HepG2 (cell line): ENCODE results near the gene CNNM1. TPM values are rescaled to one million over a fixed set of nuclear protein-coding genes. Genes with fewer than 3 reads are reported as not detected.

Source experiments
- BATF2 ChIP-seq: sonication (generic); formaldehyde crosslinking; IDR thresholded peaks from 2 replicates; pipeline ENCODE4 v1.8.0; 2022; ENCODE audit warnings: mild to moderate bottlenecking, missing genetic modification reagents, moderate library complexity
- CREB1 ChIP-seq, 2 experiments: fragments of 450-650 bp in 1 of 2; IDR thresholded peaks; 2 replicates each; pipeline ENCODE4 v1.6.1; 2016 to 2017; ENCODE audit warnings: control low read depth in 1 of 2, mild to moderate bottlenecking in 1 of 2, missing compliant biosample characterization in 1 of 2, missing genetic modification characterization in 1 of 2
- GPN1 ChIP-seq: sonication (generic); formaldehyde crosslinking; IDR thresholded peaks from 2 replicates; pipeline ENCODE4 v1.5.1; 2020; ENCODE audit warnings: missing genetic modification reagents, borderline replicate concordance
- KDM3A ChIP-seq: IDR thresholded peaks from 2 replicates; pipeline ENCODE4 v1.6.1; 2018; ENCODE audit warnings: low read depth, missing compliant biosample characterization
- KLF11 ChIP-seq: IDR thresholded peaks from 2 replicates; pipeline ENCODE4 v1.6.1; 2016; ENCODE audit warnings: missing compliant biosample characterization
- PCBP2 ChIP-seq: fragments of 200-400 bp; formaldehyde crosslinking; optimal IDR thresholded peaks from 2 replicates; pipeline ENCODE3; 2018; ENCODE audit warnings: low read length, low read depth; ENCODE audit not compliant: poor library complexity, severe bottlenecking
- POLR2G ChIP-seq: fragments of 200-400 bp; formaldehyde crosslinking; IDR thresholded peaks from 2 replicates; pipeline ENCODE4 v1.6.1; 2018; ENCODE audit warnings: mild to moderate bottlenecking, low read depth, low read length, moderate library complexity
- PPARG ChIP-seq: conservative IDR thresholded peaks from 2 replicates; pipeline ENCODE4 v1.6.1; 2016; ENCODE audit warnings: missing biosample characterization, missing genetic modification reagents
- PRDM10 ChIP-seq: sonication (generic); formaldehyde crosslinking; IDR thresholded peaks from 2 replicates; pipeline ENCODE4 v1.4.0; 2020; ENCODE audit warnings: low read depth, missing genetic modification reagents
- RARA ChIP-seq: IDR thresholded peaks from 2 replicates; pipeline ENCODE4 v1.6.1; 2016; ENCODE audit warnings: missing genetic modification reagents, missing compliant biosample characterization
- RARG ChIP-seq: sonication (generic); formaldehyde crosslinking; IDR thresholded peaks from 2 replicates; pipeline ENCODE4 v1.4.0; 2020; ENCODE audit warnings: low read depth, mild to moderate bottlenecking, missing genetic modification reagents
- TOE1 ChIP-seq: sonication (generic); formaldehyde crosslinking; IDR thresholded peaks from 2 replicates; pipeline ENCODE4 v1.4.0; 2020; ENCODE audit warnings: mild to moderate bottlenecking, missing genetic modification reagents
- ZBTB34 ChIP-seq: sonication (generic); formaldehyde crosslinking; IDR thresholded peaks from 2 replicates; pipeline ENCODE4 v1.8.0; 2022; ENCODE audit warnings: mild to moderate bottlenecking, missing genetic modification reagents
- ZEB1 ChIP-seq: IDR thresholded peaks from 2 replicates; pipeline ENCODE4 v1.6.1; 2012; ENCODE audit warnings: mild to moderate bottlenecking, low read depth, inconsistent platforms; ENCODE audit not compliant: insufficient replicate concordance
- ZFY ChIP-seq: sonication (generic); formaldehyde crosslinking; IDR thresholded peaks from 2 replicates; pipeline ENCODE4 v1.4.0; 2020; ENCODE audit warnings: missing genetic modification reagents
- ZNF24 ChIP-seq: fragments of 450-650 bp; IDR thresholded peaks from 2 replicates; pipeline ENCODE4 v1.6.1; 2017; ENCODE audit warnings: antibody characterized with exemption, mild to moderate bottlenecking
- ZNF282 ChIP-seq: fragments of 450-650 bp; IDR thresholded peaks from 2 replicates; pipeline ENCODE4 v1.6.1; 2018; ENCODE audit not compliant: partially characterized antibody
- ZNF44 ChIP-seq: sonication (generic); formaldehyde crosslinking; IDR thresholded peaks from 2 replicates; pipeline ENCODE4 v1.5.1; 2020; ENCODE audit warnings: mild to moderate bottlenecking, missing genetic modification reagents
- ZNF564 ChIP-seq: sonication (generic); formaldehyde crosslinking; IDR thresholded peaks from 2 replicates; pipeline ENCODE4 v1.8.1; 2023; ENCODE audit warnings: mild to moderate bottlenecking, missing genetic modification reagents
- ZNF710 ChIP-seq: sonication (generic); formaldehyde crosslinking; IDR thresholded peaks from 2 replicates; pipeline ENCODE4 v1.5.0; 2020; ENCODE audit warnings: mild to moderate bottlenecking, missing genetic modification reagents, borderline replicate concordance
- polyA plus RNA-seq, 8 experiments: library from polyadenylated mRNA; depleted of rRNA in 3 of 8; stranded (reverse) in 7 of 8; unstranded in 1 of 8; fragments of >200 nt; fragmentation: Illumina TruSeq in 4 of 8; extraction: Trizol in 4 of 8; gene quantifications; 2 replicates each; pipeline versions ENCODE4 v1.2.1 to v1.2.3, GENCODE V29; 2011 to 2016; ENCODE audit warnings: low read depth in 4 of 8, missing spikeins in 1 of 8, mixed read lengths in 1 of 8; ENCODE audit not compliant: insufficient read depth in 1 of 8
- total RNA-seq, 5 experiments: library from RNA; depleted of rRNA; stranded (reverse); fragments of >200 nt; fragmentation: Illumina TruSeq; extraction: Trizol; gene quantifications; 2 replicates each; pipeline ENCODE4 v1.2.3, GENCODE V29; 2016; ENCODE audit warnings: low read depth in 1 of 5

CNNM1 gene
- total and polyA plus RNA-seq, 2 of the 13 experiments (the other 11 are each of a cell fraction or from before 2014, with no cell fraction given): 4.3 to 9.6 TPM

- TF ChIP-seq ZNF710 (CRISPR knock-in tag) (peak; percentile 83), PPARG (CRISPR knock-in tag) (peak; percentile 95), ZNF44 (no peak), RARA (CRISPR knock-in tag) (peak; percentile 90), KDM3A (CRISPR knock-in tag) (peak; percentile 78; the same call in 1 of the 2 replicates), RARG (CRISPR knock-in tag) (no peak), BATF2 (CRISPR knock-in tag) (no peak), ZNF282 (no peak), ZNF24 (no peak), ZBTB34 (CRISPR knock-in tag) (0 out of 2 replicates have a peak, but pooled peaks have one; percentile 46), GPN1 (no peak), POLR2G (0 out of 2 replicates have a peak, but pooled peaks have one; percentile 43), ZFY (CRISPR knock-in tag) (no peak; the same call in 1 of the 2 replicates), TOE1 (CRISPR knock-in tag) (no peak; the same call in 1 of the 2 replicates), PRDM10 (0 out of 2 replicates have a peak, but pooled peaks have one; percentile 22), PCBP2 (no peak), ZEB1 (peak; percentile 72), KLF11 (CRISPR knock-in tag) (0 out of 2 replicates have a peak, but pooled peaks have one; percentile 29), ZNF564 (no peak), CREB1 (IDR thresholded peaks at IDR 0.05) (peak; percentile 43), CREB1 (CRISPR knock-in tag; IDR thresholded peaks at IDR 0.05) (peak; percentile 85)
Measured at GRCh38 chr10:99421233-99421739, 92.1 kb downstream of the CNNM1 start (continued).
